ENCODE results near the gene SRL.

The SRL gene

DNA sequence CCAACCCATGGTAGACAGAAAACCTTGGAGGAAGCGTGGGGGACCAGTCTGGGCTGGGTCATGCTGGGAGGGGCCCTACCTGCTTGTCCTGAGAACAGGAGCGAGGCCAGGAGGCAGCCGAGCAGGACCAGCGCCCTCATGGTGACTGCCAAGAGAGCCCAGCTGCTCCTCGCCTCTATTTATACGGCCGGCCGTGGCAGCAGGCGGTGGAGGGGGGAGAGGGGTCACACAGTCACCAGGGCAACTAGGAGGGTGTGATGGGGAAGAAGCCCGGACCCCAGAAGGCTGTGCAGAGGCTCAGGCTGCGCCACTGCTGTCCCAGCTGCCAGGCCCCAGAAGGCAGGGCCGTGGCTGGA is at the start of gene SRL:
SRL (minus strand) TSS at position 153 of the 356 bp plus-strand sequence; CDS start at position 140, 13 bp downstream.
- no peak for DNase-seq (ENCODE audit: low read depth)

DNA sequence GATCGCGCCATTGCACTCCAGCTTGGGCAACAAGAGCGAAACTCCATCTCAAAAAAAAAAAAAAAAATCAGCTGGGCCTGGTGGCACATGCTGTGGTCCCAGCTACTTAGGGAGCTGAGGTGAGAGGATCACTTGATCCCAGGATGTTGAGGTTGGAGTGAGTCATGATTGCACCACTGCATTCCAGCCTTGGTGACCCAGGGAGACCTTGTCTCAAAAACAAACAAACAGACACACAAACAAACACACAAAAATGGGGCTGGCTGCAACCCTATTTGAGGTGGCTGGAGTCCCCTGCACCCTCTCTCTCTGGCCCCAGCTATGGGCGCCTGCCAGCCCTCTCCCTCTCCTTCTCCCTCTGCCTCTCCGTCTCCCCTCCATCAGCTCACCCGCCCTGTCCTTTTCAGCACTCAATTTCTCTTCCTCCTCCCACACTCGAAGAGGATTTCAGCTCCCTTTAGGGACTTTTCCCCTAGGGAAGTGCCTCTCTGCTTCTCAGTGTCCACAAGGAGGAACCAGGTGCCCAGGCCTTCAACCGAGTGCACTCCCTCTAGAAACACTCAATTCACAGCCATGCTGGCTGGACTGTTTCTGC is 48.5 kb upstream of the SRL start:
- DNase-seq (ENCODE audit: low read depth), result no peak

DNA sequence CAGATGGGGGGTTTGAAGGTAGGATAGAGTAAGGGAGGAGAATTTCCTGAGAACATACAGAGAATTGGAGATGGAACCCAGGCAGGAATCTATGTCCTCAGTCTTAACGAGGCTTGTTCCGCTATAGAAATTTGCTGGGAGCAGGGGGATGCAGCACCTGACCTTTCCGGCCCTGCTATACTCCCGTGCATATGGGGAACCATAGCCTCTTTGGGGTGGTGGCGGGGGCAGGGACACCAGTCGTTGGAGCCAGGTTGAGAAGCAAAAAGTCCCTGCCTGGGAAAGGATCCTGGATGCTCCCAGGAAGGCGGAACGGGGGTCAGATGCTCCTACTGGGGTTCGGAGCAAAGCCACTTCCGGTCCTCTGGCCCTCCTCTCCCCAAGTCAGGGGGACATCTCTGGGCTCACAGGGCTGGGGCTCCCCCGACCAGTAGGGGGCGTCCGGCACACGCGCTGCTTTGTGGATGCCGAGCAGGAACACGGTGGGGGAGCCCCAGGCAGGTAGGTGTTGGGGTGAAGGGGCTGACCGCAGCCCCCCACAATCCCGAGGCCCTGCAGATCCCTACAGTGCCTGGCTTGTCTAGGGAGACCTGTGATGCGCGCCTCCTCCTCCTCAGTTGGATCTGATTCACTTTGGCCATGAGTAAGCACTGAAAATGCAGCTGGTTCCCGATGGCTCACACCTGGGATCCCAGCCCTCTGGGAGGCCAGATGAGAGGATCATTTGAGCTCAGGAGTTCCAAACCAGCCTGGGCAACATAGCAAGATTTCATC is 46.5 kb upstream of the SRL start:
- peak; percentile 56 for DNase-seq (ENCODE audit: low read depth)

DNA sequence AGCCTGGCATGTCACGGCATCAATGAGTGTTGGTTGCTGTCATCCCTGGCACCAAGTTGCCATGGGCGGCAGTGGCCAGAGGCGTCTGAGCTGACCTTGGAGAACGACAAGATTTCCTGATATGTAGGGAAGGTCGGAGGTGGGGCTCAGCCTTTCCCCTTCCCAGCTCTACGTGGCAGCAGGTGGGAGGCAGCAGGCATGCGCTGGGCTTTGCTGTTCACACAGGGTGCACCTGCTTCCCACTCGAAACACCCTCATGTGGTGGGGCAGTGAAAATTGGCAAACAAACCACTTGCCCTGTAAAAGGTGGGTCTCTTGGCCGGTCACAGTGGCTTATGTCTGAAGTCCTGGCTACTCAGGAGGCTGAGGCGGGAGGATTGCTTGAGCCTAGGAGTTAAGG is 43.3 kb upstream of the SRL start:
- no peak for DNase-seq (ENCODE audit: low read depth)

DNA sequence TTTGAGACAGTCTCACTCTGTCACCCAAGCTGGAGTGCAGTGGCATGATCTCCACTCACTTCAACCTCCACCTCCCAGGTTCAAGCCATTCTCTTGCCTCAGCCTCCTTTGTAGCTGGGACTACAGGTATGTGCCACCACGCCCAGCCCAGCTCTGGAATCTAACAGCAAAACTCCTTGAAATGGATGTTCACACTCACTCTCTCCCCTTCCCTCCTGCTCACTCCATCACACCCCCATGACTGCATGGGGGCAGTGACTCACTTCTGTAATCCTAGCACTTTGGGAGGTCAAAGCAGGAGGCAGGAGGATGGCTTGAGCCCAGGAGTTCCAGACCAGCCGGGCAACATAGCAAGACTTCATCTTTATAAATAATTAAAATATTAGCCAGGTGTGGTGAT is 42.1 kb upstream of the SRL start:
- DNase-seq (ENCODE audit: low read depth), result no peak

DNA sequence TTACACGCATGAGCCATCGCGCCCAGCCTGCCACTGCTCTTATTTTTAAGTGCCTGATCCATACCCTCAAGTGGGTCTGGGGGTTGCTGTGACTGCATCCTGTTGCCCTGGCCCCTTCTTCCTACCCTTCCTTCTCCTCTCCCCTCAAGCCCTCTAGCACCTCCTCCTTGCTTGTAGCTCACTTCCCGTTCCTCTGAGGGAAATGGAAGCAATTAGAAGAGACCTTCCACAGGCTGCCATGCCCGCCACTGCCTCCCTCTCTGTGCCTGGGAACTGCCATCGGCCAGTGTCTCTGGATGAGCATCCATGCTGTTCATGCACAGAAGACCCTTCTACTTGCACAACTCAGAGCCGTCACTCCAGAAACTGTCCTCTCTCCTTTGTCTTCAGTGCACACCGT is 41.6 kb upstream of the SRL start:
- no peak for DNase-seq (ENCODE audit: low read depth)

DNA sequence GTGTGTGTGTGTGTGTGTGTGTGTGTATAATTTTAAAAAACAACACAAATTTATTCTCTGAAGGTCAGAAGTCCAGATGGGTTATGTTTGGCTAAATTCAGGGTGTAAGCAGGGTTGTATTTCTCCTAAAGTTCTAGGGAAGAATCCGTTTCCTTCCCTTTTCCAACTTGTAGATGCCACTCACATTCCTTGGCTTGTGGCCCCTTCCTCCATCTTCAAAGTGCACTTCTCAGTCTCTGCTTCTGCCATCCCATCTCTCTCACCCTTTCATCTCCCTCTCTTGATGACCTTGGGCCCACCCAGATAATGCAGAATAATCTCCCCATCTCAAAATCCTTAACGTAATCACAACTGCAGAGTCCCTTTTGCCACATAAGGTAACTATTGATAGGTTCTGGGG is 38.7 kb upstream of the SRL start:
- no peak for DNase-seq (ENCODE audit: low read depth)

DNA sequence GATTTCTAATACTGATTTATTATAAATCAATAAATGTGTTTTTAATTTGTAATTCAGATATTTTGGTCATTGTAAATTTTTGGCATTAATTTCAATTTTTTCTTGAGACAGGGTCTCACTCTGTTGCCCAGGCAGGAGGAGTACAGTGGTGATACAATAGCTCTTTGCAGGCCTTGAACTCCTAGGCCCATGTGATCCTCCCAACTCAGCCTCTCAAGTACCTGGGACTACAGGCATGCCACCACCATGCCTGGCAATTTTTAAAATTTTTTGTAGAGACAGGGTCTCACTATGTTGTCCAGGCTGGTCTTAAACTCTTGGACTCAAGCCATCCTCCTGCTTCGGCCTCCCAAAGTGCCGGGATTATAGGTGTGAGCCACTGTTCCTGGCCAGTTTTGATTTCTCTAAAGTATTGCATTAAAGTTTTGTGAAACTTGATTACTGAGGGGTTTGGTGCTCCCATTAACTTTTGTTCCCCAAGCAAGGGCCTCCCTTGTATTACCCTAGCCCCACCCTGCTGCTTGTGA is 36.2 kb upstream of the SRL start:
- no peak for DNase-seq (ENCODE audit: low read depth)

DNA sequence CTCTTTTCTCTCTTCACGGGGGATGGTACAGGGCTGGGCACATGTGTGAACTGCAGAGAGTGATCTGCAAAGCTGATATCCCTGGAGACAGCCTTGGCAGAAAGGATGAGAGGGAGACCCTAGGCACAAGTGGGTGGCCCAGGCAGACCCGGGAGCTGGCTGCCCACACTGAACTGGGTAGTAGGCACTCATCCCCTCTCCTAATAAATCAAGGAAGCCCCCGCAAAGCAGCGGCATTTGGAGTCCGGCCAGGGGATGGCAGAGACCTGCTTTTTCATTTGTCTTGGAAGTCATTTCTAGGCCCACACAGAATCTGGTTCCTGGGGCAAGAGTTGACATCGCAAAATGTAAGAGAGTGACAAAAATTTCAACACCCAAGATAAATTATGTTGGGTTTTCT is 34.0 kb upstream of the SRL start:
- DNase-seq (ENCODE audit: low read depth), result no peak

DNA sequence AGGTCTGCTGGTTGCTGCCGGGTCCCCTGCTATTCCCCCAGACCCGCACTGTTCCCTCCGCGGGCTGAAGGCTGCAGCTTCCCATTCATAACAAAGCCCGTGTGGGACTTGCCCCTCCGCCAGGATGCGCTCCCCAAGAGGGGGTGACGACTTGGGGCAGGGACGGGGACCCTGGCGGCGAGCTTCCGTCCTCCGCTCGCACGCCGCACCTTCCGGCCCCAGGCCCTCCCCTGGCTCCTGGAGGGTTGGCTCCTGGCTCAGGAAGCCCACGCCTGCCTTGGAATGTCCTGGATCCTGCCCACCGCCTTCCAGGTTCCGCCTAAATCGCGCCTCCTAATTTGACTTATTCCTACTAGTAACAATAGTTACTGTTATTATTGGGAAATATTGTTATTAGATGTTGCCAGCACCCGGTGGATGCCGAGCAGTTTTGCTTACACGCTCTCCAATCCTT is 32.0 kb upstream of the SRL start:
- DNase-seq (ENCODE audit: low read depth), result no peak

DNA sequence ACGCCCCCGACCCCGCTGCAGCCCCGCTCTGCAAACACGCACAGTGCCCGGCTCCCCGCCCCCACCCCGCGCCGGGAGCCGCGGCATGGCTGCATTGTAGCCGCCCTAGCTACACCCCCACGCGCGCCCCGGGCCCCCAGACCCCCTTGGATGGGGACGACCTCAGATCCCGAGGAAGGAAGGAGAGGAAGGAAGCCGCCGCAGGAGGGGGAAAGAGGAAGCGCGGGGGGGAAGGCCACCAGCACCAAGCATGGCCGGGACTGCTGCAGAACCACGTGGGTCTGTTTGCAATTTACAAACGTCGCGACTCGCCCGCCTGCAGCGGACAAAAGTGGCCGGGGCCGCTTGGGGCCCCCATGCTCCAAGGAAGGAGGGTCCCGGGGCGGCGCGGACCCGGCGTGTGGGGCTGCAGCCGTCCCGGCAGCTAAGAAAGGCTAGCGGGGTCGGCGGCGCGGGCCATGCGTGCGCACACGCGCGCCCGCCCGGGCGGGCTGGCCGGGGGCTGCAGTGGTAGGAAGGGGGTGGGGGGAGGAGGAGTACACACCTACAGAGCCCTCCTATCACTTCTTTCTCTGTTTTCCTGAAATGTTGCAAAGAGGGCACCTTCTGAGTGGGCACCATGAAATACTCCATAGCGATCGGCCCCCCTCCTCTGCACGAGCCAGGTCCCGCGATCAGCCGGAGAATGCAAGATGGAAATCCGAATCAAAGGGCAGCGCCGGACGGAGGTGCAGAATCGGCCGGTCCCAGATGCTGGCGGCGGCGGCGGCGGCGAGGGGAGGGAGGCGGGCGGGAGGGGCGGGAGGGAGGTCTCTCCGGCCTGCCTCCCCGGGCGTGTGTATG is 30.5 kb upstream of the SRL start:
- DNase-seq (ENCODE audit: low read depth), result no peak

DNA sequence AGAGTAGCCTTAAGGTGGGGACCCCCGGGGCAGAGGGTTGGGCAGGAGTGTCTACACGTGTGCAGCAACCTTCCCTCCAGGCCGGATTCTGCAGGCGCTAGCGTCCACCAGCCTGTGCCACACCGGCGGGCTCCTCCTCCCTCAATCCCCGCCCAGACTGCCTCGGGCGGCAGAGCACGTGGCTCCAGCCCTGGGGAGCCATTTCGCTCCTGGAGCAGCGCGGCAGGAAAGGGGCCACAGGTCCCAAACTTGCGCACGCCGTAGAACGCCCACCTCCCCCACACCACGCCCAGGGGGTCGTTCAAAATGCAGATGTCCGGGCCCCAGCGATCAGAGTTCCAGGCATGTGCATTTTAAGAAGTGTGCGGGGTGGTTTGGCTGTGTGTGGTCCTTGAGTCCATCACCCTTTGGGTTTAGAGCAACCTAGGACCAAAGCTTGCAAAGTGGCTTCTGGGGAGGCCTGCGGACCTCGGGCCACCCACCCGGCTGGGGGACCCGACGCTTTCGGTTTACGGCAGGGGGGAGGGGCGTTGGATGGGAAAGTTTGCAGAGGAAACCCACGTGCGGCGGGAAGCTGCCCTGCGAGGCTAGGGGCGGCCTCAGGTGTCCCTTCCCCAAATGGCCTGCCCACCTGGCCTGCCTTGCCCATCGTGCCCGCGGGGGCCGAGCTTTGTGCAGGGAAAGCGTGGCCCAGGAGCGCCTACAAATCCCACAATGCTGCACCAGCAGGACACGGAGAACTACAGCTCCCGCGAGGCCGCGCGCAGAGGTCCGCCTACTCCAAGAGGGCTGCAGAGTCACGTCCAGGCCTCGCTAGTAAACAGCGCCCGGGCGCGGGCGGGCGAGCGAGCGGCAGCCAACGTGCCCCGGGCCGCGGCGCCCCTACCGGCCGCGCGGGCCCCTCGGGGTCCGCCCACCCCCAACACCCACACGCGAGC is 29.6 kb upstream of the SRL start:
- DNase-seq (ENCODE audit: low read depth), result peak; percentile 82

DNA sequence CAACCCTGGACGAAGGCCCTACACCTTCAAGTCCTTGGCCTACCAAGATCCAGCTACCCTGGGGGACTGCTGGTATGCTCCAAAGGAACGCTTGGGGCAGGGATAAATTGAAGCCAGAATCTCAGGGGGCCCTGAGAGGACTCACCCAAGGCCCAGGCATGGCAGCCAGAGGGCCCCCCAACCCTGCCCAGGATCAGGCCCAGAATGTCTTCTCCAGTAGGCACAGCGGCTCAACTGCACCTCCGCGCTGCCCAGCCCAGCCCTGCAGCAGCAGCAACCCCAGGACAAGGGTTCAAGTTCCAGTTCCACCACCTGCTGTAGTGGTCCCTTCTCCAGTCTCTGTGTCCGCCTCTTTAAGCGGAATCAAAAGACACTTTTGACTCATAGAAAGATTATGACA is 28.7 kb upstream of the SRL start:
- no peak for DNase-seq (ENCODE audit: low read depth)

DNA sequence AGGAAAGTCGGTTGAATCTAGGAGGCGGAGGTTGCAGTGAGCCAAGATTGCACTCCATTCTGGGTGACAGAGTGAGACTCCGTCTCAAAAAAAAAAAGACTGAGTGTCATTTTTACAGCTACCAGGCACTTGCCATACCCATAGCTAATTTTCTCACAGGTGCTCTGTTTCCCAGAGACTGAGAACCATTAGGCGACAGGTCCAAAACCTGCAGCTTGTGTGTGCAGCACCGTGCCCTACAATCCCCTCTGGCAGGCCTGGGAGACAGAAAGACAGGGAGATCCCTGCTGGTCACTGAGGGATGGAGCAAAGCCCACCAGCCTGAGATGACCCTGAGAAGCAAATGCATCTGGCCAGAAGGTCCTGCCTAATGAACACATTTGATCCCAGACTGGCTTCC is 28.2 kb upstream of the SRL start:
- DNase-seq (ENCODE audit: low read depth), result no peak

DNA sequence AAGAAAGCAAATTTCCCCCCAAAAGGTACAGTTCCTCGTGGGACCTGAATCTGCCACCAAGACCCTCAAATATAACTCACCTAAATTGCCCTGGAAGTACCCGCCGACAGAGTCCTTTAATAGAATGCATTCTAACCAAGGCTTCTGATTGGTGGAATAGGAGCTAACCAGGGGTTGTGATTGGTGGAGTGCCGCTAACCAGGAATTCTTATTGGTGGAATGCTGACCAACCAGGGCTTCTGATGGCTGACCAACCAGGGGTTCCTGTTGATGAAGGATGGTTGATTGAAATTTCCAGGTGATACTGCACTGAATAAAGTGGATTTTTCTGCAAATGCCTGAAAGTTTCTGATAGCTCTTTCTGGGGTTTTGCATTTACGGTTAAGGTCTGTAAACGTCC is 24.5 kb upstream of the SRL start:
- DNase-seq (ENCODE audit: low read depth), result no peak

DNA sequence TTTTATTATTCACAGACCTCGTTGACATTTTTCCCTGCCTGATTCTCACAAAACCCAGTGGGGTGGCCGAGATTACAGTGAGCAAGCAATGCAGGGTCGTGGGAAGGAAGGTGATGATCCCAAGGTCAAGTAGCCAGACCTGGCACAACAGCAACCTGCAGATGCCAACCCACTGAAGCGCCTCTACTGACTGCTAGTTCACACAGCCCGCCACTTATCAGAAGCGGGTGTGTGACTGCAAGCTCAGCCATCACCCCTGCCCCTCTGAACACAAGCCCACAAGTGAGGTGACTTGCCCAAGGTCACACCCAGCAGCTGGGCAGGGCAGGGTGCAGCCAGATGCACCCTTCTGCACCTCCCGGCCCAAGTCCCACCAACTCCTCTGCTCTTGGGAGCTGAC is 23.8 kb upstream of the SRL start:
- DNase-seq (ENCODE audit: low read depth), result no peak

DNA sequence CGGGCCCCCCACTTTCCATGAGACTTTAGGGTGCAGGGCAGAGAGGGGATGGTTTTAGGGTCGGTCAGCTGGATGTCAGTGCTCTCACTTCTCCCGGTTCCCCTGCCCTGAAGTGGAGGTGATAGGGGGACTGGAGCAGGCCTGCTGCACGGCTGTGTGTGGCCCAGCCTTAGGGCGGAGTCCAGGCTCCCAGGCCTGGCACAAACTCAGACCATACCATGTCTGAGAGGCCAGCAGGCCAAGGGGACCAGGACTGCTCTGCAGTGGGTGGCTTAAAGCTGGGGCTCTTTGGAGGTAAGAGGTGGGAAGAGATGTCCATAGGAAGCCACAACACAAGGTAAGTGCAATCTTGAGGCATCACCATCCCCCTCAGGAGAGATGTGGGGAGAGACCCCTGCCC is 22.7 kb upstream of the SRL start:
- no peak for DNase-seq (ENCODE audit: low read depth)

DNA sequence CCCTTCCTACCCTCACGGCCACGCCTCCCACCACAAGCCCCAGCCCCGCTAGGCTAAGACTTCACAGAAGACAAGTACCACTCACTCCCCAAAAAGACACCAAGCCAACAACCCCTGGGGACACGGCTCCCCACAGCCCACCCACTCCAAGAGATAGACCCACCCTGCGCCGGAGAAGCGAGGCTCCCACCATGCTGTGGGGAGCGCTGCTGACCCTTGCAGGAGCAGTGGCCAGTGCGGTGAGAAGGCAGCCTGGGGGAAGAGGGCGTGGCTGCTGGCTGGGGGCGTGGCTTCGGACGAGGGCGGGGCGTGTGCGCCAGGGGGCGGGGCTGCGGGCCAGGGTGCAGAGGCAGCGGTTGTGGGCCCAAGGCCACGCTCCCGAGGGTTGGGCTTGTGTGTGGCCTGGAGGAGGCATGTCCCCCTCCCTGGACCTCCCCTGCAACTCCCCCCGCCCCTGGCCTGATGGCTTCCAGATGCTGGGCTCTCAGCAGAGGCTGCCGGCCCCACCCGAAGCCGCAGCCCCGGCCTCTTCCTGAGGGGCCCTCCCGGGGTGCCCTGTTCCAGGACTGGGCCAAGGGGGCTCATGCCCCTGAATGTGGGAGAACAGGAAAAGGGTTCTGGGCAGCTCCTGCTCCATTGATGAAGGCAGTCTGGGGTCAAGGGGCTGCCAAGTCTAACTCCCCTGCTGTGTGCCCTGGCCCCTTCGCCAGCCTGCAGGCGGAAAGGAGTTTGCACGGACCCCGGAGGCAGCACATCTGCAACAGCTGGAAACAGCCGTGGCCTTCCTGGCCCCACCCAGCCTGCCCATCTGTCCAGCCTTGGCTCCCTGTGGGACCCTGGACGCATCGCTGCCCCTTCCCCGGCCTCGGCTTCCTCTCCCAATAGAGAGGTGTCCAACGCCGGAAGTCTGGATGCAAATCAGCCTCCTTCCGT is 21.9 kb upstream of the SRL start:
- no peak for DNase-seq (ENCODE audit: low read depth)

DNA sequence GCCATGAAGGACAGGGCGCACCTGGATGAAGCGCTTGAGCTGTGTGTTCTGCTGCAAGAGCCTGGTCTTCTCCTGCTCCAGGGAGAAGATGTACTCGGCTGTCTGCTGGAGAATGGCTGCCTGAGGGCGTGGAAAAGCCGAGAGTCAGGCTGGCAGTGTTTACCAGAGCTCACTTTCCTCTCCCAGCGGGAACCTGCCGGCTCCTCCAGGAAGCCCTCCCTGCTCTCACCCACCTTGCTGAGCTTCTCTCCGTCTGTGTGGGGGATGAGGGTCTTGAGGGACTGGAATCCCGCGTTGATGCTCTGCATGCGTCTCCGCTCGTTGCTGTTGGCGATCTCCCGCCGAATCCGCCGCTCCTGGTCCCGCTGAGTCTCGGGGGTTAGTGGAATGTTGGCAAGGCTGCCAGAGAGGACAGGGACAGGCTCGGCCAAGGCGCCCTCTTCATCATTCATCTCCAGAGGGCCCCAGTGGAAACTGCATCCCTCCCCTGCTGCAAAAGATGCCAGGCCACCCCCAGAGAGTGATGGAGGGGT is 20.5 kb upstream of the SRL start:
- no peak for DNase-seq (ENCODE audit: low read depth)

DNA sequence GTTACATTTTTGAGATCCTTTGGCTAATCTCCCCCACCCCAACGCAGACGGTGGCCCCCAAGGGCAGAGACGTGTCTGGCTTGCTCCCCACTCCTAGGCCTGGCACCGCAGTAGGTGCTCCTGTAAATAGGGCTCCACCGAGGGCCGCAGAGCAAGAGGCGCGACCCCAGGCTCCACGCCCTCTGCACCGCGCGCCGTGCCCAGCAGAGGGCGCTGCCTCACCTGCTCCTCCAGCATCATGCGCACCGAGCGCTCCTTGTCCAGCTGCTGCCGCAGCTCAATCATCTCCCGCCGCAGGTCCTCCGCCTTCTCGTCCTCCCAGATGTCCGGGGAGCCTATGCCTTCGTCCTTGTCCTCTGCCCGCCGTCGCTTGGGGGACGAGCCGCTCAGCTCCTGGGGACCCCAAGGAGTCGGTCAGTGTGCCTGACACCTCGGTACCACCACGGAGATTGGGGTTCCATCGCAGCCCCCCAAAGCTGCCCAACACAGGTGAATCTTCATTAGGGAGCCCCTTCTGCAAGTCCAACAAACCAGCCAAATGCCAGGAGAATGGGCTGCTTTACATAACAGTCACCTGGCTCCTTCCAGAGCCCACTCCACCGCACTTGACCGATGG is 19.8 kb upstream of the SRL start:
- no peak for DNase-seq (ENCODE audit: low read depth)

Measured in T-helper 22 cell (primary cell).